Tibial nerve (tissue), 4 donors: ENCODE results near the gene MASP1. TPM values are rescaled to one million over a fixed set of nuclear protein-coding genes. Genes with fewer than 3 reads are reported as not detected.

Experiments
- DNase-seq, 2 donors: peaks; one replicate each; pipeline ENCODE4 v3.0.0-alpha.2; 2019; ENCODE audit warnings: low spot score in 2 of 2
- H3K27ac ChIP-seq, 4 donors: fragments of 200-600 bp; sonication (generic) in 3 of 4; one replicate each; pipeline ENCODE4 v1.5.1; 2017 to 2019; ENCODE audit warnings: mild to moderate bottlenecking in 1 of 4
- H3K27me3 ChIP-seq, 2 donors: fragments of 200-600 bp; sonication (generic) in 1 of 2; one replicate each; pipeline versions ENCODE4 v1.5.1 to v1.6.0; 2017 to 2019
- H3K36me3 ChIP-seq, 3 donors: fragments of 200-600 bp; sonication (generic); one replicate each; pipeline ENCODE4 v1.5.1; 2018 to 2019
- H3K4me1 ChIP-seq, 4 donors: fragments of 200-600 bp; sonication (generic) in 3 of 4; one replicate each; pipeline ENCODE4 v1.5.1; 2017 to 2019
- H3K4me3 ChIP-seq, 4 donors: fragments of 200-600 bp; sonication (generic) in 3 of 4; one replicate each; pipeline ENCODE4 v1.5.1; 2017 to 2019; ENCODE audit warnings: mild to moderate bottlenecking in 1 of 4, moderate library complexity in 1 of 4
- H3K9me3 ChIP-seq, 4 donors: fragments of 200-600 bp; sonication (generic) in 3 of 4; one replicate each; pipeline ENCODE4 v1.5.1; 2017 to 2019
- EP300 ChIP-seq, 2 donors: sonication (generic); formaldehyde crosslinking; IDR thresholded peaks; one replicate each; pipeline ENCODE4 v1.6.1; 2017; ENCODE audit warnings: antibody characterized with exemption in 2 of 2, mild to moderate bottlenecking in 1 of 2
- POLR2A ChIP-seq, 2 donors: fragments of 450-650 bp; IDR thresholded peaks; one replicate each; pipeline ENCODE4 v1.6.1; 2017; ENCODE audit warnings: antibody characterized with exemption in 2 of 2, mild to moderate bottlenecking in 2 of 2, moderate library complexity in 2 of 2
- WGBS, 2 donors: methylation state at CpG; one replicate each; pipeline ENCODE4 v1.1.5; 2018; 5-methylcytosine and 5-hydroxymethylcytosine counted together
- total RNA-seq, 4 donors: library from RNA; depleted of rRNA; stranded (reverse); fragments of >200 nt; gene quantifications; one replicate each; pipeline ENCODE4 v1.1.0, GENCODE V29; 2016
- TF ChIP-seq, protein P1 (sequence below), 5 experiments: fragments of 200-600 bp in 3 of 5; fragments of 450-650 bp in 2 of 5; sonication (generic) in 3 of 5; IDR thresholded peaks; one replicate each; pipeline ENCODE4 v1.5.1; 2016 to 2019; ENCODE audit warnings: antibody characterized with exemption in 5 of 5, mild to moderate bottlenecking in 3 of 5, moderate library complexity in 2 of 5

The MASP1 gene
- total RNA-seq, 4 donors from 2014 or later = 2.0 to 10.9 (median 4.7) TPM

DNA sequence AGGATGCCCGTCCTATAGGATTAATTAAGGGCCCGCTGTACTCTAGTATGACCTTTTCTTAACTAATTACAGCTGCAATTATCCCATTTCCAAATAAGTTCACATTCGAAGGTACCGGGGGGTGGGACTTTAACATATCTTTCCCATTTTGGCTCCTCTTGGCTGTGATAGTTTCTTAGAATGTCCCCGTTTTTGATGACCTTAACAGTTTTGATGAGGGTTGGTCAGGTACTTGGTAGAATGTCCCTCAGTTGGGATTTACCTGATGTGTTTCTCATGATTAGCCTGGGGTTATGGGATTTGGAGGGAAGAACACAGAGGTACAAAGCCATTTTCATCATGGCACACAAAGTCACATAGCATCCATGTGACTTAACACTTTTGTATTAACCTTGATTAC lies 76.1 kb downstream of the MASP1 start:
- Histone ChIP-seq H3K4me3 (no peak overlapping the region), H3K9me3 (no peaks in the 10 kb centered on the region), H3K36me3 (no peaks in the 10 kb centered on the region), H3K27me3 (no peaks in the 10 kb centered on the region), H3K27ac (no peak overlapping the region), H3K4me1 (peaks cover 0 to 13% (median 5%) of the 10 kb centered on the region in 4 donors)
- TF ChIP-seq POLR2A (IDR thresholded peaks at IDR 0.05) = no peak
- TF ChIP-seq EP300 (IDR thresholded peaks at IDR 0.05) = no peak
- TF ChIP-seq, protein P1, sequence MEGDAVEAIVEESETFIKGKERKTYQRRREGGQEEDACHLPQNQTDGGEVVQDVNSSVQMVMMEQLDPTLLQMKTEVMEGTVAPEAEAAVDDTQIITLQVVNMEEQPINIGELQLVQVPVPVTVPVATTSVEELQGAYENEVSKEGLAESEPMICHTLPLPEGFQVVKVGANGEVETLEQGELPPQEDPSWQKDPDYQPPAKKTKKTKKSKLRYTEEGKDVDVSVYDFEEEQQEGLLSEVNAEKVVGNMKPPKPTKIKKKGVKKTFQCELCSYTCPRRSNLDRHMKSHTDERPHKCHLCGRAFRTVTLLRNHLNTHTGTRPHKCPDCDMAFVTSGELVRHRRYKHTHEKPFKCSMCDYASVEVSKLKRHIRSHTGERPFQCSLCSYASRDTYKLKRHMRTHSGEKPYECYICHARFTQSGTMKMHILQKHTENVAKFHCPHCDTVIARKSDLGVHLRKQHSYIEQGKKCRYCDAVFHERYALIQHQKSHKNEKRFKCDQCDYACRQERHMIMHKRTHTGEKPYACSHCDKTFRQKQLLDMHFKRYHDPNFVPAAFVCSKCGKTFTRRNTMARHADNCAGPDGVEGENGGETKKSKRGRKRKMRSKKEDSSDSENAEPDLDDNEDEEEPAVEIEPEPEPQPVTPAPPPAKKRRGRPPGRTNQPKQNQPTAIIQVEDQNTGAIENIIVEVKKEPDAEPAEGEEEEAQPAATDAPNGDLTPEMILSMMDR (IDR thresholded peaks at IDR 0.05) = no peak
- no peak for DNase-seq
- 84 to 96% methylated on average over 5 of the region's 5 CpGs for WGBS, 2 donors

GRCh38 chr3:187213616-187214015 lies 77.9 kb downstream of the MASP1 start:
- TF ChIP-seq, protein P1 (IDR thresholded peaks at IDR 0.05) = no peak
- no peak for TF ChIP-seq POLR2A (IDR thresholded peaks at IDR 0.05)
- TF ChIP-seq EP300 (IDR thresholded peaks at IDR 0.05) = no peak
- Histone ChIP-seq H3K27me3 (no peaks in the 10 kb centered on the region), H3K4me1 (peaks cover 0 to 30% (median 12%) of the 10 kb centered on the region in 4 donors), H3K27ac (no peak overlapping the region), H3K4me3 (no peak overlapping the region), H3K9me3 (no peaks in the 10 kb centered on the region), H3K36me3 (no peaks in the 10 kb centered on the region)
- no peak for DNase-seq
- WGBS, 2 donors = 76 to 81% methylated on average over 1 of the region's 1 CpG

DNA sequence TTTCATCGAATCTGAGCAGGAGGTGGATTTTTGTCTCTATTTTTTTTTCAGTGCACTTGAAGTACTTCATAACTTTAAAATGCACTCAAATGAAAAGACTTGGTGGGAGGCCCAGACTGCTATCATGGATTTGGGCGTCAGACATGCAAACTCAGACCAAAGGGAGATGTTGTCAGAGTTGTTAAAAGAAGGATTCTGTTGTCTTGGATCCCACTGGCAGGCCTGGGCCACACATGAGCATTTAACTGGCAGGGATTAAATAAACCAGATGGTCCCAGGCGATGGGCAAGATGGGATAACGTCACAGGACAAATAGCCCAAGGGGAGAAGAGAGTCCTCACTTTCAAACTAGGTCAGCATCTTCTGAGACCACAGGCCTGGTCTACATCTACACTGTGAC lies 78.8 kb downstream of the MASP1 start:
- H3K36me3 ChIP-seq = no peaks in the 10 kb centered on the region
- no peaks in the 10 kb centered on the region for H3K27me3 ChIP-seq
- DNase-seq = peak in 1 of 2 donors; percentile 33
- peaks cover 0 to 39% (median 15%) of the 10 kb centered on the region in 4 donors for H3K4me1 ChIP-seq
- WGBS, 2 donors = 55 to 66% methylated on average over 4 of the region's 4 CpGs
- no peak overlapping the region for H3K27ac ChIP-seq
- TF ChIP-seq POLR2A (IDR thresholded peaks at IDR 0.05) (no peak), EP300 (IDR thresholded peaks at IDR 0.05) (no peak)
- TF ChIP-seq, protein P1 (IDR thresholded peaks at IDR 0.05) = no peak
- H3K4me3 ChIP-seq = no peak overlapping the region
- H3K9me3 ChIP-seq = no peaks in the 10 kb centered on the region

DNA sequence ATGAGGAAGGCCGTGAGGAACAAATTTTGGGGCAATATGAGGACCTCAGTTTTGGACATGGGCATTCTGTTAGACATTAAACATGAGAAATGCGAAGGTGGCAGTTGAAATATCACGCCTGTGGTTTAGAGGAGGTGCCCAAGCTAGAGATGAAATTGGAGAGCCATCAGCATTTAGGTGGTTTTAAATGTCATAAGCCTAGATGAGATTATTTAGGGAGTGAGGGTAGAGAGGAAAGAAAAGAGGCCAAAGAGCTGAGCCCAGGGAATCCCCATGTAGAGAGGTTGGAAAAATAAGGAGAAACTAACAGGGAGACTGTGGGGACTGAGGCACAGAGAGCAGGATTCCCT lies 79.4 kb downstream of the MASP1 start:
- H3K4me3 ChIP-seq = no peak overlapping the region
- WGBS, 2 donors = 85 to 91% methylated on average over 3 of the region's 3 CpGs
- H3K9me3 ChIP-seq = no peaks in the 10 kb centered on the region
- no peak for DNase-seq
- peak overlapping the region in 1 of 4 donors; percentile 14 for H3K27ac ChIP-seq
- no peak for TF ChIP-seq EP300 (IDR thresholded peaks at IDR 0.05)
- TF ChIP-seq, protein P1 (IDR thresholded peaks at IDR 0.05) = no peak
- no peak for TF ChIP-seq POLR2A (IDR thresholded peaks at IDR 0.05)
- H3K4me1 ChIP-seq = peaks cover 0 to 44% (median 15%) of the 10 kb centered on the region in 4 donors
- no peaks in the 10 kb centered on the region for H3K36me3 ChIP-seq
- no peaks in the 10 kb centered on the region for H3K27me3 ChIP-seq

DNA sequence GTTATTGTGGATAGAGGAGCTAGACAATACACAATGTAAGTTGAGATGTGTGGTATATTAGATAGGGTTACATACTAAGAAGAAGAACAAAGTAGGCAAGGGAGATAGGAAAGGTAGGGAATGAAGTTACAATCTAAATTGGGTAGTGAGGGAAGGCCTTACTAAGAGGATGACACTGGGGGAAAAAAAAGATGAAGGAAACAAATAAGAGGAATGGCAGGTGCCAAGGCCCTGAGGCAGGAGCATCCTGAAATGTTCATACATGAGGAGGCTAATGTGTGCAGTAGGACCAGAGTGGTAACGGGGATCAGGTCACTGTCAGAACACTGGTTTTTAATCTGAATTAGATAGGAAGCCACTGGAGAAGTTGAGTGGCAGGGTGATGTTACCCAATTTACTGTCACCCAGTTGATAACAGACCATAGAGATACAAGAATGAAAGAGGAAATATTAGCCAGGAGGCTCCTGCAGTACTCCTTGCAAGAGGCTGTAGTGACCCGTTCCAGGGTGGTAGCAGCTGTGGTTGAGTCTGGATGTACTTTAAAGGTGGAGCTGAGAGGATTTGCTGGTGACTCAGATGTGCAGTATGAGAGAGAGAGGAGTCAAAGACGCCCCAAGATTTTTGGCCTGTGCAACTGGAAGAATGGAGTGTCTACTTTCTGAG lies 79.9 kb downstream of the MASP1 start:
- no peak overlapping the region for H3K4me3 ChIP-seq
- H3K36me3 ChIP-seq = no peaks in the 10 kb centered on the region
- no peaks in the 10 kb centered on the region for H3K27me3 ChIP-seq
- no peak for DNase-seq
- no peaks in the 10 kb centered on the region for H3K9me3 ChIP-seq
- H3K4me1 ChIP-seq = peaks cover 0 to 44% (median 15%) of the 10 kb centered on the region in 4 donors
- TF ChIP-seq, protein P1 (IDR thresholded peaks at IDR 0.05) = no peak
- TF ChIP-seq EP300 (IDR thresholded peaks at IDR 0.05) (no peak), POLR2A (IDR thresholded peaks at IDR 0.05) (no peak)
- WGBS, 2 donors = 76 to 87% methylated on average over 3 of the region's 3 CpGs
- no peak overlapping the region for H3K27ac ChIP-seq
